ENCODE data around the gene MRTFB.

The MRTFB gene

GRCh38 chr16:14069818-14070217 lies 1.3 kb upstream of the MRTFB start:
- DNase-seq: no peak

GRCh38 chr16:14070555-14070876 lies 603 bp upstream of the MRTFB start:
- DNase-seq: no peak

- DNase-seq: no peak
These were observed 605 bp downstream of the MRTFB start for GRCh38 chr16:14071576-14072271.

GRCh38 chr16:14072360-14072759 lies 1.2 kb downstream of the MRTFB start:
- no peak for DNase-seq

- no peak for DNase-seq
These were observed 3.4 kb downstream of the MRTFB start for GRCh38 chr16:14074544-14074943.

- DNase-seq: no peak
These were observed 6.8 kb downstream of the MRTFB start for GRCh38 chr16:14077918-14078317.

GRCh38 chr16:14086477-14086876 lies 15.4 kb downstream of the MRTFB start:
- DNase-seq: no peak

- DNase-seq: no peak
These were observed 16.1 kb downstream of the MRTFB start for GRCh38 chr16:14087181-14087580.

- DNase-seq: no peak
These were observed 16.6 kb downstream of the MRTFB start for GRCh38 chr16:14087590-14088154.

GRCh38 chr16:14088155-14088753 lies 17.1 kb downstream of the MRTFB start:
- DNase-seq: no peak

- DNase-seq: no peak
These were observed 18.2 kb downstream of the MRTFB start for GRCh38 chr16:14089283-14089823.

GRCh38 chr16:14092561-14092960 lies 21.4 kb downstream of the MRTFB start:
- no peak for DNase-seq

- no peak for DNase-seq
These were observed 24.9 kb downstream of the MRTFB start for GRCh38 chr16:14095883-14096551.

GRCh38 chr16:14097182-14097959 lies 26.3 kb downstream of the MRTFB start:
- DNase-seq: no peak

- no peak for DNase-seq
These were observed 27.0 kb downstream of the MRTFB start for GRCh38 chr16:14098081-14098480.

GRCh38 chr16:14100825-14101224 lies 29.7 kb downstream of the MRTFB start:
- no peak for DNase-seq

- no peak for DNase-seq
These were observed 30.3 kb downstream of the MRTFB start for GRCh38 chr16:14101415-14101814.

GRCh38 chr16:14102925-14103720 lies 32.0 kb downstream of the MRTFB start:
- no peak for DNase-seq

GRCh38 chr16:14104066-14104465 lies 32.9 kb downstream of the MRTFB start:
- DNase-seq: no peak

- DNase-seq: no peak
These were observed 34.7 kb downstream of the MRTFB start for GRCh38 chr16:14105760-14106375.

- no peak for DNase-seq
These were observed 35.3 kb downstream of the MRTFB start for GRCh38 chr16:14106457-14106856.

- DNase-seq: no peak
These were observed 35.8 kb downstream of the MRTFB start for GRCh38 chr16:14106961-14107360.

All from activated CD4-positive, alpha-beta T cell treated with anti-CD3 and anti-CD28 coated beads, Interleukin-2, amount 50 U/mL, for 4 hours (primary cell).